GM19023 (cell line): Measurements from ENCODE around the gene EGR2.
A peak's percentile ranks its signal among the peaks of the same experiment; 100 is the strongest.
"Not testable (repeated sequence)": the region's sequence is repeated elsewhere in the genome, so short reads cannot be mapped to it uniquely, and the experiment has no call there.

Experiments
- ATAC-seq: cut with Tn5 transposase; IDR thresholded peaks from one replicate; pipeline ENCODE4 v1.9.1; 2021; ENCODE audit warnings: mild to moderate bottlenecking, moderate library complexity; ENCODE audit not compliant: unreplicated experiment

EGR2 gene

DNA sequence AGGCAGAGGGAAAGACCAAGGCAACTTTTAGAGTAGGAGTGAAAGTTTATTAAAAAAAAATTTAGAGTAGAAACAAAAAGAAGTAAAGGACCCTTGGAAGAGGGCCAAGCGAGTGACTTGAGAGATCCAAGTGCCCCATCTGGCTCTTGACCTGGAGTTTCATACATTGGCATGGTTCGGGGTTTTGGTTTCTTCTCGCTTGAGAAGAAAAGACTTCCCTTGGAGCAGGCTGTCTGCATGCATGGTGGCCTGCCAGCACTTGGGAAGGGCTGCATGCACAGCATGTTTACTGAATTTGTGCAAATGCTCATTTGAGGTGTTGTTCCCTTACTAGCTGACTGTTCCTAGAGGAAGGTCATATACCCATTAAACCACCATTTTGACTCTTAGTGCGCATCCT, 20.4 kb downstream of the EGR2 start:
- no peak for ATAC-seq

DNA sequence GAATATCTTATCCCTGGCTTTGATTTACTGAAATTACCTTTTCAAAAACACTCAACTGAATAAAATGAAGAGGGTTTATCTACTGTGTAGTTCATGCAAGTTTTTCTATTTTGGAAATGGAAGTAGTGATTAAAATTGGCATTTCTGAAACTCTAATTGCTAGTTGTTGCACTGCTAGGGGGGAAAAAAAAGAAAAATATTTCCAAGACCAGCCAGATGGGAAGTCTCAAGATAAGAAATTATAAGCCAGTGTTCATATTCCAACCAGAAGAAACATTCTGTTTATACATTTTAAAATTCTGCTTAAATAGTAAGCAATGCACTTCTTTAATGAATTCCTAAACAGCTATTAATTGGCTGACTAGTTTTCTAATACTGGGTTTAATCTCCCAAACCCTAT, 21.1 kb downstream of the EGR2 start:
- ATAC-seq = no peak

DNA sequence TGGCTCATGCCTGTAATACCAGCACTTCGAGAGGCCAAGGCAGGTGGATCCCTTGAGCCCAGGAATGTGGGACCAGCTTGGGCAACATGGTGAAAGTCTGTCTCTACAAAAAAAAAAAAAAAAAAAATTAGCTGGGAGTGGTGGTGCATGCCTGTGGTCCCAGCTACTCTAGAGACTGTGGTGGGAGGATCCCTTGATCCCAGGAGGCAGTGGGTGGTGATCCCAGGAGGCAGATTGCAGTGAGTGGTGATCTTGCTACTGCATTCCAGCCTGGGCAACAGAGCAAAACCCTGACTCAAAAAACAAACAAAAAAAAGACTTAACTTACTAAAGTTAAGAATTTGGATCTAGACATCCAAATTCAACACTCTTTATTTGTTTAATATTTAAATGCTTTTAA, 21.9 kb downstream of the EGR2 start:
- no peak for ATAC-seq

DNA sequence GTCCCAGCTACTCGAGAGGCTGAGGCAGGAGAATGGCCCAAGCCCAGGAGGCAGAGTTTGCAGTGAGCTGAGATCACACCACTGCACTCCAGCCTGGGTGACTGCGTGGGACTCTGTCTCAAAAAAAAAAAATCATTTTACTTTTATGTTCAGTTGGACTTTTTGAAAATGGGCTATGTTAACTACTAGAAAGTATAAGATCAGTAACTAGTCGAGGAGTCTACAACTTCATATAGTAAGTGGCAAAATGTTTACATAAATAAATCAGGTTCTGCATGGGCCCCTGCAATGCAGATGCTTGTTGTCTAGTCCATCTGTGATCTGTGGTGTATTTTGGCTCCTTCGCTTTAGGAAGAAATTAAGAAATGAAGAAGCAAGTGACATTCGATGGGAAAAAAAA, 23.9 kb downstream of the EGR2 start:
- no peak for ATAC-seq

DNA sequence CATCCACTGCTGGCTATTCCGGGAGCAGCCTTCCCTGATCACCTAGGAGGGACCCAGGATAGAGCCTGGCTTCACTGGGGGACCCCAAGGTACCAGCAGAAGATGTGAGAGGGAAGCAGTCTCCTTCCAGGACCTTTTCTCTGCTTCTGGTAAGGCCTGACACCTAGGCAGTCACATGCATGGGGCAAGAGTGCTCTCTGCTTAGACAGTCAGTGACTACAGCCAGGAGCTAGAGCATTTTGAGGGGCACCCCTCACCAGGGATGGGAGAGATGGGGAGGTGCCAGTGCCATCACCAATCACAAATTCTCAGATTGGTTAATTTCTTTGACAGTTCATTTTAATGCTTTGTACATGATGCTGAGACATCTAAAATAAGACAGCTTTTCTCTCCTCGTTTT, 25.6 kb downstream of the EGR2 start:
- no peak for ATAC-seq

DNA sequence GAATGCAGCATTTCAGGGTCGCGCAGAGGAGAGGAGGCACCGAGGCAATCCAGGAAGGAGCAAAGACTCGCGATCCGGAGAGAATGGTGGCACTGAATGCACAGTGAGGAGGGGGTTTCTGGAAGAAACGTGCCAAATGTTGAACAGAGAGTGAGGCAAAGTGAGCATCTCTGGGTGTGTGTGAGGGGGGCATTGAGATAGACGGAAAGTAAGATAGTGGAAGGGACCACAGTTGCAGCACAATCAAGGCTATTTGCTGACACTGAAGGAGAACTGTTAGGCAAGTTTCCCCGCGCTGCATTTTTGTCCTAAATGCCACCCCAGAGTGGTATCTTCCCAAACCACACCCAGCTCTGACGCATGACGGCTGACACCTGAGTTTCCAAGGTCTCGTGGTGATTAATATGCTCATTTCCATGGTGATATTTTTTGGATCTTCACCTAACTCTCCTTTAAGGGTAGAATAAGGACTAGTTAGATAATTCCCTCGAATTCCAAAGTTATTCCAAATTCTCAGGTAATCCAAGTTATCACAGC, 26.1 kb downstream of the EGR2 start:
- ATAC-seq = no peak

DNA sequence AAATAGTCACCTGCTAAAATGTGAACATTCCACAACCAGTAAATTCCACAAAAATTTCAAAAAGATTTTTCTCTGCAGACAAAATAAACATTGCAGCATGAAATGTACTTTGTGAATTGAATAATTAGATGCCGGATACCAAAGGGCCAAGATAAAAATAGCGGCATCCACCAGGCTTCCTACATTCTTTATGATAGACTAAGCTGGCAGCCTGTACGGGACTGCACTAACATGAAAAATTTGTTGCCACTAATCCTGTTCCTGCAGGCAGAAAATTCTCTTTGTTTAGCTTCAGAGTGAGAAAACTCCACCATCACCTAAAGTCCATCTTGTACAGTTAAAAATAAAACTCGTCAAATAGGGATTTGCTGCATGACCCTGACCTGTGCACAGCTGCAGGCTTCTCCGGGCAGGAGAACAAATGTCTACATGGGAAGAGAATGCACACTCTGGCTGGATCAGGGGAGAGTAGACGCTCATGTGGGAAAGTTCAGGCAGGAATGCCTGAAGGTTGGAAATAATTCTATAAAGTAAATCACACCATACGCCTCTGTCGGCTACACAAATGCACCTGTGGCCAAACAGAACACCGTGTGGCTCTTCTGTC, 27.2 kb downstream of the EGR2 start:
- no peak for ATAC-seq

DNA sequence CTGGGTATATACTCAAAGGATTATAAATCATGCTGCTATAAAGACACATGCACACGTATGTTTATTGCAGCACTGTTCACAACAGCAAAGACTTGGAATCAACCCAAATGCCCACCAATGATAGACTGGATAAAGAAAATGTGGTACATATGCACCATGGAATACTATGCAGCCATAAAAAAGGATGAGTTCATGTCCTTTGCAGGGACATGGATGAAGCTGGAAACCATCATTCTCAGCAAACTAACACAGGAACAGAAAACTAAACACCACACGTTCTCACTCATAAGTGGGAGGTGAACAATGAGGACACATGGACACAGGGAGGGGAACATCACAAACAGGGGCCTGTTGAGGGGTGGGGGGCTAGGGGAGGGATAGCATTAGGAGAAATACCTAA, 27.9 kb downstream of the EGR2 start:
- ATAC-seq = not testable (repeated sequence)

DNA sequence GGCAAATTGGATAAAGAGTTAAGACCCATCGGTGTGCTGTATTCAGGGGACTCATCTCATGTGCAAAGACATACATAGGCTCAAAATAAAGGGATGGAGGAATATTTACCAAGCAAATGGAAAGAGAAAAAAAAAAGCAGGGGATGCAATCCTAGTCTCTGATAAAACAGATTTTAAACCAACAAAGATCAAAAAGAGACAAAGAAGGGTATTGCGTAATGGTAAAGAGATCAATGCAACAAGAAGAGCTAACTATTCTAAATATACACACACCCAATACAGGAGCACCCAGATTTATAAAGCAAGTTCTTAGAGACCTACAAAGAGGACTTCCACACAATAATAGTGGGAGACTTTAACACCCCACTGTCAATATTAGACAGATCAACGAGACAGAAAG, 31.6 kb downstream of the EGR2 start:
- not testable (repeated sequence) for ATAC-seq

DNA sequence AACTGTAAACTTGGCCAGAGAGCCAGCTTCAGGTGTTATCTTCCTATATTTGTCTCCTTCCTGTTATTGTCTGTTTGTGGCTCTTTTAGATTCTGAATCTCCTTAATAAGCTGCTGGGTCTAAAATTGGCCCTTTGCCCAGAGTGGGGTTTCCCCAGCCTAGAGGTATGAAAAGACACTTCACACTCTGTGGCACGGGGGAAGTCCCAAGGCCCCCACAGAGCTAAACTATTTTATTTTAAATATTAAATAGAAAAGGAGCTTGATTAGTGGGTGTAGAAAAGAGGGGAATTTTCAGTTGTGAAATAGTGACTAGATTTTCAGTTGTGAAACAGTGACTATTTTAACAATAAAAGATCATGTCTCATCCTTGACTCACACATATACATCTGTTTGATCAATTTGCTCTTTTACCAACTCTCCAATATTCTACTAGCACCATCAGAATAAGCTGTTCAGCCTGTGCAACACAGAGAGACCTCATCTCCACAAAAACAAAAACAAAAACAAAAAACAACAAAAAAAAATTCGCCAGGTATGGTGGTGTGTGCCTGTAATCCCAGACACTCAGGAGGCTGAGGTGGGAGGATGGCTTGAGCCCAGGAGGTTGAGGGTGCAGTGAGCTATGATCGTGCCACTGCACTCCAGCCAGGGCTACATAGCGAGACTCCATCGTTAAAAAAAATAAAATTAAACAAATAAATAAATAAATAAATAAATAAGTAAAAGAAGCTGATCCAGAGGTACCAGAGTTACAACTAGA, 36.5 kb downstream of the EGR2 start:
- peak; percentile 95 for ATAC-seq

DNA sequence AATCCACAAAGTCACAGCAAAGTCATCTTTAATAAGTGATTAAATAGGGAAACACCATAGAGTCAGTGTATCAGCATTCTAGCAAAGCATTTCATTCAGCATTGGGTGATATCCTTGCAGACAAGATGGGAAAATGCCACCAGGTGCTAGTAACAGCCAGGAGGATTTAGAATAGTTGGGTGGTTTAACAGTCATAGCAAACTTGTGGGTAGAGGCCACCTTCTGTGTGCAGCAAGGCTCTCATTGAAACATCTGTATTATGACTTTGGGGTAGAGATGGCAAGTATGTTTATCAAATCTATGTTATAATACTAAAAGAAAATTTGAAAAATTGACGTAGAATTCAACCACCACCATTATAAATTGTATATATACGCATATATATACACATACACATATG, 38.0 kb downstream of the EGR2 start:
- ATAC-seq = peak; percentile 48

DNA sequence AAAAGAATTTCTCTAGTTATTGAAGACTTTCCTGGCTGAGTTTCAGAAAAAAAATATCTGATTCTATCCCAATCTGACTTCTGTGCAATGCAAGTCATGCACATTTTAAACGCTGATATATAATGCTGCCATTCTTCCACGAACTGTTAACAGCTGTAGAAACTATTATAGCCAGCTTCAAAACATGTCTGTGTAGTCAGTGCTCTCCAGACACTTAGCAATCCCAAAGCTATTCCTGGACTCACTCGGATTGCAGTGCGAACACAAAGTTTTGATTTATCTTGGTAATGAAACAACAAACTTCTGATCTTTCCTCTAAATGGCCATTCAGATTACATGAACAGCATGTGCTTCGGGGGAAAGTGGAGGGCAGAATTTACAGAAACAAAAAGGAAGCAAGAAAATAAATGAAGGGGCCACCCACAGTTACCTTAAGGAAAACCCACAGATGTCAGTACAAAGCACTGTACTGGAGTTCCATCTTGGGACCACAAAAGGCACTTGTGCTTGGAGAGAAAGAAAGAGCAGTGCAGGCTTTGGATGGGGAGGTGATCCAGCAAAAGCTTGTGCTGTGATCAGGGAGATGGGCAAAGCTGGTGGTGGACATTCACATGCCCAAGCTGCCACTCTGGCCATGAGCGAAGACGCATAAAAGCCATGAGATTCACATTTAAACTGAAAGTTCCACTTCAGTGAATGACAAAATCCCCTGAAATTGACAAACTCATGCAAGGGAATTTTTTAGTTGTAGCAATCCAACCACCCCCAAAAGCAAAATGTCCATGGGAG, 43.8 kb downstream of the EGR2 start:
- ATAC-seq = no peak

DNA sequence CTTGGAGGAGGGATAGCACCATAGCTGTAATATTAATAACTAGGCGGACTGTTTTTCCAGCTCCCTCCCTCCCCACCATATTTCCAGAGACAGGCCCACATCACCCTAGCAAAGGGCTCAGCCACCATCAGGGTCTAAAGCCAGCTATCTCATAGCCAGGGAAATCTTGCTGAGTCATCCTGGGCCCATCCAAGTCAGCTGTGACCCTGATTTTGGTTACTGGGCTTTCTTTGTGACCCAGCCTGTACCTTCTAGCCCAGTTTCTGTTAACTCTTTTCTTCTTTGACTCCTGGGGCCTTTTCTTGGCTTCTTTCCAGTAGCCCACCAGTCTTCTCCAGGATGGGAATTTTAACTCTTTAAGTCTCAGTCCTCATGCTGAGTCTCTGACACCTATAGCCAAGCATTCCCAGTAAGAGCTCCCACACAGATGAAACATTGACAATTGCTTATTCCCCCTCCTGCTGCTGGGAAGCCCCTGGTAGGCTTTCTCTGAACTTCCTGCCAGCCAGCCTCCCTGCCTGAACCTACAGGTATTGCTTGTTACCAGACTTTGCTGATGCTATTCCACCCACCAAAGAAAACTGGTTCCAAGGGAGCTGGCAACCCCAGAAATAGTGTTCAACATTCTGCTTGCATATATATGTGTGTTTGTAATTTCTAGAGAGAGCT, 46.5 kb downstream of the EGR2 start:
- ATAC-seq = peak; percentile 74

DNA sequence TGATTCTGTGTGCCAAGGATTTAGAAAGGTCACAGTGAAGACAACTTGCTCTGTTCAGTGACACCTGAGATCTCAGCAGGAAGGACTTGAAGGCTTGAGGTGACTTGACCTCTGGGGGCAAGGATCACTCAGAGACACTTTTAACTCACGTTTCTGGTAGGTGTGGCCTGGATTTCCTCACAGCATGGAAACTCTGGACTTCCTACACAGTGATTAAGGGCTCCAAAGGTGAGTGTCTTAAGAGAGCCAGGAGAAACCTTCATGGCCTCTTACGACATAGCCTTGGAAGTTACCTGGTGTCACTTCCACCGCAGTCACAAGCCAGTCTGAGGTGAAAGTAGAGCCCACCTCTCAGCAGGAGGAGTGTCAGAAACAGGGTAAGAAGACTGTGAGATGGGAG, 49.8 kb downstream of the EGR2 start:
- ATAC-seq = no peak

DNA sequence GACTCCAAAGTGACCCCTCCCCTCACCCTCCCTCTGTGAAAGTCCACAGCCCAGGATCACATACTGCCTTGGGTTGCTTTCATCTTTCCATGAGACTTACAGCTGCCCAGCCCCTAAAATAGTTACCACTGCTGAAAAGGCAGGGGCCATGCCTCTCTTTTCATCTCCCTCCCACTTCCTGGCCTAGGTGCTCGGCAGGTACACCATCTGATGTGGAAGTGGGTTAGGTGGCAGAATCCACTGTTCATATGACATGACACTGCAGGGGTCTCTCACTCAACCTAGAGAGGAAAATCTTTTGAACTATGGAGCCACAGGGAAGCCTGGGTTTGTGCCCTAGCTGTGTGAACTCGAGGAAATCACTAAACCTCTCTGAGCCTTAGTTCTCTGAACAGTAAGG, 50.4 kb downstream of the EGR2 start:
- ATAC-seq = no peak

DNA sequence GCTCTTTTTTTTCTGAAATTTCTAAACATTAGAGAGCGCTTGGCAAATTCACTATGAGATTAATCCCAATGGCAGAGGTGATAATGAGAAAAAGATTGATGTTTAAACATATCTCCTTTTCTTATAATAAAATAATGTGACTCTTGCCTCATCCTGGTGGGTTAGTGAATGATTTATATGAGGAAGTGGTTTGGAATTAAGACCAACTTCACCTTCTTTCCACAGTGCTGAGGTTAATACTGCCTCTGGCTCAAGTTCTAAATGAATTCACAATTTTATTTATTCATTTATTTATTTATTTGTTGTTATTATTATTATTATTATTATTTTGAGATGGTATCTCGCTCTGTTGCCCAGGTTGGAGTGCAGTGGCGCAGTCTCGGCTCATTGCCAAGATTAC, 52.2 kb downstream of the EGR2 start:
- no peak for ATAC-seq

DNA sequence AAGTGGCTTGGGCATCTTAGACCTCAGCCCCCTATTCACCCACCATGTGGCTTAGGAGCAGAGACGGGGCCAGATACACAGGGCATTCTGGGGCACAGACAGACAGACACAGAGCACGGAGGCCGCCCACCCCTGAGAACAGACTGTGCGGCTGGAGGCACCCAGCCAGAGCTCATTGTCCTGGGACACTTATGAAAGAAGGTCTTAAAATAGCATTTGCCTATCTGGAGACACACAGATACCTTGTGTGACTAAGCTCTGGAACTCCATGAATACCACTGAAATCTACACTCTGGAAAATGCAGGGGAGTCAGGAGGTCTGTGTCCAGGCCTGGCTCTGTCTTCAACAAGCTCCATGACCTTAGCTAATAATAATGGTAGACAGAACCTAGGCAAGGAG, 53.0 kb downstream of the EGR2 start:
- no peak for ATAC-seq
